Peyer's patch (tissue), 4 donors: ENCODE measurements around the gene MAP7D1.

ENCODE experiments used
- CTCF ChIP-seq, 6 experiments: fragments of 450-650 bp in 4 of 6; fragments of 200-600 bp in 2 of 6; sonication (generic) in 1 of 6; IDR thresholded peaks; one replicate each; pipeline ENCODE4 v1.5.1; 2017 to 2019; ENCODE audit warnings: antibody characterized with exemption in 6 of 6, mild to moderate bottlenecking in 3 of 6, moderate library complexity in 1 of 6
- POLR2A ChIP-seq, 2 donors: fragments of 450-650 bp; IDR thresholded peaks; one replicate each; pipeline ENCODE4 v1.5.1; 2017; ENCODE audit warnings: antibody characterized with exemption in 2 of 2, mild to moderate bottlenecking in 2 of 2, moderate library complexity in 2 of 2

GRCh38 chr1:36134031-36134430 is 21.9 kb upstream of the MAP7D1 start:
- no peak for TF ChIP-seq CTCF (IDR thresholded peaks at IDR 0.05)
- TF ChIP-seq POLR2A (IDR thresholded peaks at IDR 0.05) = no peak
